Stomach (tissue), 9 donors: Measurements from ENCODE around the gene KDM2B. TPM values are rescaled to one million over a fixed set of nuclear protein-coding genes. Genes with fewer than 3 reads are reported as not detected.

ENCODE experiments used
- DNase-seq, 2 donors: peaks; one replicate each; pipeline versions ENCODE4 v3.0.0 to v3.0.0-alpha.2; 2013 to 2019
- H3K27ac ChIP-seq, 5 donors: fragments of 200-600 bp in 4 of 5; sonication (generic) in 4 of 5; one replicate each; pipeline ENCODE4 v1.5.1; 2013 to 2019; ENCODE audit warnings: mild to moderate bottlenecking in 1 of 5, moderate library complexity in 1 of 5
- H3K27me3 ChIP-seq, 3 donors: fragments of 200-600 bp; sonication (generic); one replicate each; pipeline ENCODE4 v1.5.1; 2017 to 2019; ENCODE audit warnings: mixed run types in 1 of 3
- H3K36me3 ChIP-seq, 4 donors: fragments of 200-600 bp; sonication (generic); 1 replicate in 3 of 4; 2 replicates in 1 of 4; pipeline ENCODE4 v1.5.1; 2016 to 2019
- H3K4me1 ChIP-seq, 4 donors: fragments of 200-600 bp; sonication (generic); one replicate each; pipeline ENCODE4 v1.5.1; 2016 to 2019
- H3K4me3 ChIP-seq, 4 donors: fragments of 200-600 bp; sonication (generic) in 3 of 4; one replicate each; pipeline ENCODE4 v1.5.1; 2016 to 2019; ENCODE audit warnings: mild to moderate bottlenecking in 1 of 4
- H3K9me3 ChIP-seq, 4 donors: fragments of 200-600 bp; sonication (generic); one replicate each; pipeline ENCODE4 v1.5.1; 2016 to 2019
- EP300 ChIP-seq: sonication (generic); formaldehyde crosslinking; IDR thresholded peaks from one replicate; pipeline ENCODE4 v1.6.1; 2017; ENCODE audit warnings: antibody characterized with exemption
- POLR2A ChIP-seq, 4 donors: fragments of 450-650 bp; IDR thresholded peaks; one replicate each; pipeline ENCODE4 v1.6.1; 2016; ENCODE audit warnings: antibody characterized with exemption in 4 of 4, control low read depth in 2 of 4, mild to moderate bottlenecking in 1 of 4, moderate library complexity in 1 of 4
- POLR2AphosphoS5 ChIP-seq, 3 donors: sonication (generic); formaldehyde crosslinking; IDR thresholded peaks; one replicate each; pipeline ENCODE4 v1.6.1; 2016; ENCODE audit warnings: antibody characterized with exemption in 3 of 3
- WGBS, 5 donors: extraction: QIAGEN DNeasy Blood & Tissue Kit in 3 of 5; methylation state at CpG; one replicate each; pipeline versions ENCODE4 v1.1.5 to v1.1.7; 2013 to 2018; 5-methylcytosine and 5-hydroxymethylcytosine counted together
- intact Hi-C: fragments of 100-400 bp; cut with DNase I; formaldehyde crosslinking; loops from one replicate; pipeline ENCODE4 v1.15.1; 2023; ENCODE audit warnings: low total_unique reads
- polyA plus RNA-seq, 3 donors: library from polyadenylated mRNA; stranded (reverse); fragments of 200-250 nt; gene quantifications; one replicate each; pipeline ENCODE4 v1.2.3, GENCODE V29; 2013
- total RNA-seq, 5 donors: library from RNA; depleted of rRNA; stranded (reverse); fragments of >200 nt; gene quantifications; one replicate each; pipeline versions ENCODE4 v1.1.0 to v1.2.3, GENCODE V29; 2014 to 2016
- TF ChIP-seq, protein P1 (sequence below), 7 experiments: fragments of 450-650 bp in 4 of 7; fragments of 200-600 bp in 3 of 7; sonication (generic) in 3 of 7; IDR thresholded peaks; one replicate each; pipeline ENCODE4 v1.5.1; 2016 to 2019; ENCODE audit warnings: antibody characterized with exemption in 7 of 7, control low read depth in 2 of 7, mild to moderate bottlenecking in 1 of 7
- donor health status: healthy with polysubstance abuse.
- donor health status: Bipolar disorder and iron deficiency.
- donor health status: healthy.

The KDM2B gene
- total and polyA plus RNA-seq, 8 donors, result 5.8 to 72.8 (median 11.7) TPM

DNA sequence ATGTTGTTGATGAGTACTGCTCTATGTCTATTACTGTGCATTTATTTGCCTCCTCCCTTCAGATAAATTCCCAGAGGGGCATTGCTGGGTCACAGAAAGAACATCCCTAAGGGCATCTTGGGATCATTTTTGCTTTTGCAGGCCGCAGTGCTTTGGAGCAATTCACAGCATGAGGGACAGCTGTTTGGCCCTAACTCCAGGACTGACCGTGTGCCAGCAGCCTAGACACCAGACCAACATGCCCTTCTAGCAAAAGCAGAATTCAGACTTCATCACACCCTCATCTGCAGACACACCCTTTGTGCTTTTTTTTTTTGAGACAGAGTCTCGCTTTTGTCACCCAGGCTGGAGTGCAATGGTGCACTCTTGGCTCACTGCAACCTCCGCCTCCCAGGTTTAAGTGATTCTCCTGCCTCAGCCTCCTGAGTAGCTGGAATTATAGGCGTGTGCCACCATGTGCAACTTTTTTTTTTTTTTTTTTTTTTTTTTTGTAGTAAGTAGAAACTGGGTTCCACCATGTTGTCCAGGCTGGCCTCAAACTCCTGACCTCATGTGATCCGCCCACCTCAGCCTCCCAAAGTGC is 149.9 kb downstream of the KDM2B start:
- WGBS, 5 donors, result 90 to 97% (median 93%) methylated on average over 6 of the region's 6 CpGs
- peaks cover 0 to 16% (median 8%) of the 10 kb centered on the region in 4 donors for H3K4me1 ChIP-seq
- no peak for DNase-seq
- H3K9me3 ChIP-seq, result no peaks in the 10 kb centered on the region
- H3K27ac ChIP-seq, result peak overlapping the region in 1 of 5 donors; percentile 49
- H3K4me3 ChIP-seq, result no peak overlapping the region
- intact Hi-C loops, result no loop called here
- peaks cover 62 to 96% (median 94%) of the 10 kb centered on the region in 4 donors for H3K36me3 ChIP-seq
- TF ChIP-seq POLR2AphosphoS5 (IDR thresholded peaks at IDR 0.05), result no peak
- no peak for TF ChIP-seq POLR2A (IDR thresholded peaks at IDR 0.05)
- TF ChIP-seq, protein P1, sequence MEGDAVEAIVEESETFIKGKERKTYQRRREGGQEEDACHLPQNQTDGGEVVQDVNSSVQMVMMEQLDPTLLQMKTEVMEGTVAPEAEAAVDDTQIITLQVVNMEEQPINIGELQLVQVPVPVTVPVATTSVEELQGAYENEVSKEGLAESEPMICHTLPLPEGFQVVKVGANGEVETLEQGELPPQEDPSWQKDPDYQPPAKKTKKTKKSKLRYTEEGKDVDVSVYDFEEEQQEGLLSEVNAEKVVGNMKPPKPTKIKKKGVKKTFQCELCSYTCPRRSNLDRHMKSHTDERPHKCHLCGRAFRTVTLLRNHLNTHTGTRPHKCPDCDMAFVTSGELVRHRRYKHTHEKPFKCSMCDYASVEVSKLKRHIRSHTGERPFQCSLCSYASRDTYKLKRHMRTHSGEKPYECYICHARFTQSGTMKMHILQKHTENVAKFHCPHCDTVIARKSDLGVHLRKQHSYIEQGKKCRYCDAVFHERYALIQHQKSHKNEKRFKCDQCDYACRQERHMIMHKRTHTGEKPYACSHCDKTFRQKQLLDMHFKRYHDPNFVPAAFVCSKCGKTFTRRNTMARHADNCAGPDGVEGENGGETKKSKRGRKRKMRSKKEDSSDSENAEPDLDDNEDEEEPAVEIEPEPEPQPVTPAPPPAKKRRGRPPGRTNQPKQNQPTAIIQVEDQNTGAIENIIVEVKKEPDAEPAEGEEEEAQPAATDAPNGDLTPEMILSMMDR (IDR thresholded peaks at IDR 0.05), result no peak
- no peak for TF ChIP-seq EP300
- H3K27me3 ChIP-seq, result no peaks in the 10 kb centered on the region

DNA sequence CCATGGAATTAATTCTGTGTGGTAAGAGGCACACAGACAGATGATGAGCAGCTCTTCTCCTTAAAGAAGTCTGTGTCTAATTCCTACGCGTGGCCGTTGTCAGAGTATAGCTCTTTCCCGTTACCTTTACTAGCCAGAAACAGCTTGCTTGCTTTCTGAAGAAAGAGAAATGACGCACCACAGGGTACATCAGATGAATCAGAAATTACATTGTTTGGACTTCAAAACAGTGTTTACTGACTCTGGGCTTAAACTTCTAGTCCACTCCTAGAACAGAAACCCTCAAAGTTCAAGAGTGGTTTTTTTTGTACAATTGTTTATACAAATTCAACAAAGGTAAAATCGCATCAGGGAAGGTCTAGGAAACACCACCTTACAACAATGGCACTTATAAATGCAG is 151.9 kb downstream of the KDM2B start:
- DNase-seq, result no peak
- no peak overlapping the region for H3K4me3 ChIP-seq
- no peaks in the 10 kb centered on the region for H3K27me3 ChIP-seq
- peaks cover 0 to 34% (median 16%) of the 10 kb centered on the region in 4 donors for H3K4me1 ChIP-seq
- H3K36me3 ChIP-seq, result peaks cover 65 to 100% (median 99%) of the 10 kb centered on the region in 4 donors
- 73 to 86% (median 83%) methylated on average over 6 of the region's 6 CpGs for WGBS, 5 donors
- no peaks in the 10 kb centered on the region for H3K9me3 ChIP-seq
- H3K27ac ChIP-seq, result peak overlapping the region in 3 of 5 donors; percentile 1 to 74 (median 41)
- TF ChIP-seq POLR2A (IDR thresholded peaks at IDR 0.05) (no peak), EP300 (no peak), POLR2AphosphoS5 (IDR thresholded peaks at IDR 0.05) (no peak)
- TF ChIP-seq, protein P1 (IDR thresholded peaks at IDR 0.05), result no peak
- intact Hi-C loops, result no loop called here

DNA sequence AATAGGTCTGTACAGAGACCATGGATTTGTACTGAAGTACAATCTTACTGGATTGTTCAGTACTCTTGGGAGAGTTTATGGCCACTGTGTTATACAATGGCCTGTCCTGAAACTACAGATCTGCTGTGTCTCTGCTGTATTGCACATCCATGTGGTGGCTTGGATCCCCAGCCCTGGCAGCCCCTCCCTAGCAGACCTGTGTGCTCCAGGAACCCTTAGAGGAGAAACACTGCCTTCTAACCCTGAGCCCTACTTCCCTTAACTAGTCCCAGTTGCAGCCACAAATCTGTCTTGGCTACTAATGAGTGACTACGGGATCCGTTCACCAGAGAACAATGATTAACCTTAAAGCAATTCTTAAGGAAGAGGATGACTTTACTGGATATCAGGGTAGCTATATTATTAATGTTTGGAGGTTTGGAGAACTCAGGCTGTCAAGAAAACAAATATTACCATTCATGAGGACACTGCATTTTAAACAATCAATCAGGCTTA is 153.2 kb downstream of the KDM2B start:
- TF ChIP-seq, protein P1 (IDR thresholded peaks at IDR 0.05), result no peak
- TF ChIP-seq EP300, result no peak
- Histone ChIP-seq H3K4me1 (peaks cover 0 to 35% (median 17%) of the 10 kb centered on the region in 4 donors), H3K4me3 (no peak overlapping the region), H3K9me3 (no peaks in the 10 kb centered on the region), H3K36me3 (peaks cover 69 to 100% (median 100%) of the 10 kb centered on the region in 4 donors), H3K27ac (peak overlapping the region in 2 of 5 donors; percentile 37 to 74), H3K27me3 (no peaks in the 10 kb centered on the region)
- 55 to 84% (median 68%) methylated on average over 2 of the region's 2 CpGs for WGBS, 5 donors
- intact Hi-C loops, result no loop called here
- DNase-seq, result no peak

DNA sequence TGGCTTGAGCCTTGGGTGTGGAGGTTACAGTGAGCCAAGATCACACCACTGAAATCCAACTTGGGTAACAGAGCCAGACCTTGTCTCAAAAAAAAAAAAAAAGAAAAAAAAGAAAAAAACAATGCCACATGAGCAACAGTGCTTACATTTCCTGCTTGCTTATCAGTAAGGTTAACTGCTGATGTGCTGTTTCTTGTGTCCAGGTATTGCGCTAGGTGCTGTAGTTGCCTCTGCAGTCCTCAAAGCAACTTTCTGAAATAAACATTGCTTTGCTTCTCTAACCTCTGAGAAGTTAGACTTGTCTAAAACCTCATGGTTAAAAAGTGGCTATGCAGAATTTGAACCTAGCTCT is 156.2 kb downstream of the KDM2B start:
- Histone ChIP-seq H3K9me3 (no peaks in the 10 kb centered on the region), H3K4me3 (no peak overlapping the region), H3K27me3 (no peaks in the 10 kb centered on the region), H3K36me3 (peaks cover 71 to 100% (median 100%) of the 10 kb centered on the region in 4 donors), H3K4me1 (peaks cover 0 to 36% (median 21%) of the 10 kb centered on the region in 4 donors), H3K27ac (peak overlapping the region in 3 of 5 donors; percentile 27 to 74 (median 52))
- no peak for TF ChIP-seq POLR2A (IDR thresholded peaks at IDR 0.05)
- no peak for TF ChIP-seq POLR2AphosphoS5 (IDR thresholded peaks at IDR 0.05)
- no peak for TF ChIP-seq EP300
- TF ChIP-seq, protein P1 (IDR thresholded peaks at IDR 0.05), result no peak
- intact Hi-C loops, result no loop called here
- 63 to 74% (median 65%) methylated on average over 1 of the region's 1 CpG for WGBS, 5 donors
- no peak for DNase-seq
